Breast epithelium (tissue), 3 donors: Measurements from ENCODE around the gene GPC6.

Experiments
- CTCF ChIP-seq, 3 donors: fragments of 450-650 bp; IDR thresholded peaks; one replicate each; pipeline ENCODE4 v1.5.1; 2016 to 2017; ENCODE audit warnings: antibody characterized with exemption in 3 of 3, mild to moderate bottlenecking in 3 of 3, moderate library complexity in 3 of 3
- POLR2AphosphoS5 ChIP-seq, 3 donors: sonication (generic); formaldehyde crosslinking; IDR thresholded peaks; one replicate each; pipeline ENCODE4 v1.6.1; 2017; ENCODE audit warnings: antibody characterized with exemption in 3 of 3

- TF ChIP-seq CTCF (IDR thresholded peaks at IDR 0.05) = no peak
- TF ChIP-seq POLR2AphosphoS5 (IDR thresholded peaks at IDR 0.05) = no peak
Measured at GRCh38 chr13:93847162-93847561, 620.6 kb downstream of the GPC6 start.
